SK-N-SH (cell line): ENCODE measurements around the gene VAMP8. TPM values are rescaled to one million over a fixed set of nuclear protein-coding genes. Genes with fewer than 3 reads are reported as not detected.

Source experiments
- CTCF ChIA-PET: fragments of 300-600, 350-600 bp; formaldehyde crosslinking; extraction: SDS; loops from one replicate; lab custom pipeline; 2021; lab: Yijun Ruan, JAX
- POLR2A ChIA-PET: fragments of 350-600 bp; sonication (Branson Sonifier 250); formaldehyde crosslinking; extraction: SDS; loops from one replicate; lab custom pipeline; 2020; ENCODE audit warnings: antibody characterized with exemption, inconsistent platforms; lab: Yijun Ruan, JAX
- DNase-seq: peaks from one replicate; pipeline ENCODE4 v3.0.0; 2012
- H2AFZ ChIP-seq: fragments of 200-600 bp; sonication (generic); 2 replicates; pipeline ENCODE4 v1.8.1; 2016; ENCODE audit warnings: antibody characterized with exemption, mild to moderate bottlenecking, low read depth
- H3F3A ChIP-seq: fragments of 200-600 bp; sonication (generic); replicated peaks from 2 replicates; pipeline ENCODE3; 2016; ENCODE audit warnings: antibody characterized with exemption, mild to moderate bottlenecking; ENCODE audit not compliant: insufficient read depth
- H3K27ac ChIP-seq, 2 experiments: fragments of 200-500 bp in 1 of 2; fragments of 200-600 bp in 1 of 2; sonication (Bioruptor generic) in 1 of 2; sonication (generic), shearing (Covaris generic) in 1 of 2; 2 replicates each; pipeline versions ENCODE4 v1.5.1 to v1.6.1; 2014 to 2016; ENCODE audit warnings: low read depth in 2 of 2, inconsistent platforms in 1 of 2, low read length in 1 of 2, mild to moderate bottlenecking in 1 of 2, mixed read lengths in 1 of 2
- H3K27me3 ChIP-seq: fragments of 200-600 bp; sonication (generic), shearing (Covaris generic); 2 replicates; pipeline ENCODE4 v1.6.1; 2016; ENCODE audit warnings: mixed run types; ENCODE audit not compliant: insufficient read depth
- H3K36me3 ChIP-seq, 2 experiments: fragments of 200-500 bp in 1 of 2; fragments of 200-600 bp in 1 of 2; sonication (Bioruptor generic) in 1 of 2; sonication (generic) in 1 of 2; replicated peaks in 1 of 2; 2 replicates each; pipeline versions ENCODE3 to v1.5.1; 2014 to 2016; ENCODE audit warnings: low read length in 1 of 2, mild to moderate bottlenecking in 1 of 2; ENCODE audit not compliant: insufficient read depth in 2 of 2, control insufficient read depth in 1 of 2
- H3K4me1 ChIP-seq, 2 experiments: fragments of 200-500 bp in 1 of 2; fragments of 200-600 bp in 1 of 2; sonication (Bioruptor generic) in 1 of 2; sonication (generic), shearing (Covaris generic) in 1 of 2; 2 replicates each; pipeline versions ENCODE4 v1.5.1 to v1.6.1; 2014 to 2016; ENCODE audit warnings: low read depth in 1 of 2, low read length in 1 of 2, mixed run types in 1 of 2; ENCODE audit not compliant: insufficient read depth in 2 of 2, control insufficient read depth in 1 of 2
- H3K4me2 ChIP-seq: fragments of 200-600 bp; sonication (generic), shearing (Covaris generic); 2 replicates; pipeline ENCODE4 v1.6.1; 2017; ENCODE audit warnings: mixed run types
- H3K4me3 ChIP-seq, 2 experiments: fragments of 200-500 bp in 1 of 2; fragments of 200-600 bp in 1 of 2; sonication (Bioruptor generic) in 1 of 2; sonication (generic), shearing (Covaris generic) in 1 of 2; 2 replicates each; pipeline versions ENCODE4 v1.5.1 to v1.8.1; 2014 to 2016; ENCODE audit warnings: low read depth in 2 of 2, inconsistent platforms in 1 of 2, low read length in 1 of 2, mild to moderate bottlenecking in 1 of 2, mixed read lengths in 1 of 2, moderate library complexity in 1 of 2
- H3K79me2 ChIP-seq: fragments of 200-600 bp; sonication (generic); 2 replicates; pipeline ENCODE4 v1.8.1; 2017; ENCODE audit warnings: mild to moderate bottlenecking; ENCODE audit not compliant: insufficient read depth
- H3K9ac ChIP-seq: fragments of 200-600 bp; sonication (generic); 2 replicates; pipeline ENCODE4 v1.6.1; 2017; ENCODE audit warnings: mixed run types
- H3K9me2 ChIP-seq: fragments of 200-600 bp; sonication (generic); 2 replicates; pipeline ENCODE4 v1.6.1; 2017; ENCODE audit warnings: mixed run types
- H3K9me3 ChIP-seq: fragments of 200-600 bp; sonication (generic); 2 replicates; pipeline ENCODE4 v1.6.1; 2017; ENCODE audit warnings: mixed run types, mild to moderate bottlenecking, moderate library complexity
- H4K20me1 ChIP-seq: fragments of 200-600 bp; sonication (generic); 2 replicates; pipeline ENCODE4 v1.6.1; 2017; ENCODE audit warnings: mild to moderate bottlenecking, mixed run types; ENCODE audit not compliant: insufficient read depth
- CTCF ChIP-seq: fragments of 200-600 bp; sonication (generic); IDR thresholded peaks from 2 replicates; pipeline ENCODE4 v1.6.1; 2017; ENCODE audit warnings: antibody characterized with exemption, mild to moderate bottlenecking, moderate library complexity
- EP300 ChIP-seq, 2 experiments: IDR thresholded peaks; 2 replicates each; pipeline versions ENCODE4 v1.4.0 to v1.6.1; 2012; ENCODE audit warnings: borderline replicate concordance in 1 of 2, low read depth in 1 of 2, low read length in 1 of 2
- EZH2phosphoT487 ChIP-seq: fragments of 200-600 bp; sonication (generic); IDR thresholded peaks from 2 replicates; pipeline ENCODE4 v1.6.1; 2017; ENCODE audit warnings: low read depth, mixed run types, mild to moderate bottlenecking, antibody characterized with exemption, moderate library complexity, borderline replicate concordance
- JUND ChIP-seq: IDR thresholded peaks from 2 replicates; pipeline ENCODE4 v1.4.0; 2012
- MAX ChIP-seq: IDR thresholded peaks from 2 replicates; pipeline ENCODE4 v1.4.0; 2012; ENCODE audit warnings: low read depth
- MEF2A ChIP-seq: IDR thresholded peaks from 2 replicates; pipeline ENCODE4 v1.4.0; 2012; ENCODE audit warnings: low read depth, borderline replicate concordance
- NFIC ChIP-seq: IDR thresholded peaks from 2 replicates; pipeline ENCODE4 v1.4.0; 2012; ENCODE audit warnings: borderline replicate concordance
- SIN3A ChIP-seq: IDR thresholded peaks from 2 replicates; pipeline ENCODE4 v1.6.1; 2012; ENCODE audit warnings: low read depth, mild to moderate bottlenecking, low read length, moderate library complexity, borderline replicate concordance
- SMC3 ChIP-seq: IDR thresholded peaks from 2 replicates; pipeline ENCODE4 v1.6.1; 2012; ENCODE audit warnings: low read depth, low read length, improper control_type of control experiment
- TCF12 ChIP-seq: IDR thresholded peaks from 2 replicates; pipeline ENCODE4 v1.4.0; 2012
- TEAD4 ChIP-seq: IDR thresholded peaks from 2 replicates; pipeline ENCODE4 v1.4.0; 2012; ENCODE audit warnings: mild to moderate bottlenecking, borderline replicate concordance; ENCODE audit not compliant: insufficient read depth
- USF1 ChIP-seq: IDR thresholded peaks from 2 replicates; pipeline ENCODE4 v1.4.0; 2012; ENCODE audit warnings: low read depth, borderline replicate concordance
- USF2 ChIP-seq: fragments of 150-350 bp; IDR thresholded peaks from 2 replicates; pipeline ENCODE4 v1.6.1; 2017; ENCODE audit warnings: antibody characterized with exemption, low read length, low read depth, borderline replicate concordance
- ZBTB33 ChIP-seq: IDR thresholded peaks from 2 replicates; pipeline ENCODE4 v1.4.0; 2012; ENCODE audit warnings: low read depth, borderline replicate concordance
- WGBS: methylation state at CpG from one replicate; pipeline ENCODE4 v1.1.6; 2017; ENCODE audit warnings: low lambda C conversion rate; 5-methylcytosine and 5-hydroxymethylcytosine counted together
- polyA plus RNA-seq, 3 experiments: library from polyadenylated mRNA; depleted of rRNA; stranded (reverse); fragments of >200 nt; gene quantifications; 2 replicates each; pipeline ENCODE4 v1.2.3, GENCODE V29; 2012

Gene VAMP8
- polyA plus RNA-seq, 1 of the 3 experiments (the other 2 are of a cell fraction), result 0.72 TPM

DNA sequence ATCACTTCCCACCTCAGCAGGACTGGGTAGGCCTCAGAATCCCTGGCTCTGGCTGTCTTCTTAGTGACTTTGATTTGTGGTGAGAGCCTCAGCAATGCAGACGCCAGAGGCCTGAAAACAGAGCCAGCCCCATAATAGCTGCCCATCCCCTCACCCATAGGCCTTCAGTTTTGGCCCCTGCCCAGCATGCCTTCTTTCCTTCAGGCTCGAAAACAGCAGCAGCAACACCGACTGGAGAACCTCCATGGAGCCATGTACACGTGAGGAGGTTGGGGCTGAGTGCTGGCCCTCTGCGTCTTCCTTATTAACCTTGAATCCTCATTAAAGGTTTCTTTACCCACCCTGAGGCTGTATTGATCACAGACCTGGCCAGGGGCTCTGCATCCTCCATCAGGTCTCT, 19.9 kb downstream of the VAMP8 start:
- 90% methylated on average over 4 of the region's 5 CpGs for WGBS
- no peak overlapping the region for H3K9ac ChIP-seq
- no peaks in the 10 kb centered on the region for H3F3A ChIP-seq
- no peak for DNase-seq
- peaks cover 22% of the 10 kb centered on the region for H3K79me2 ChIP-seq
- CTCF ChIA-PET, result interaction anchor here (0.9 kb wide), 1 partner anchor 192 kb away, joined by 3 read pairs; no protein-coding TSS in a partner anchor
- no peaks in the 10 kb centered on the region for H4K20me1 ChIP-seq
- no peaks in the 10 kb centered on the region for H3K27me3 ChIP-seq
- TF ChIP-seq EZH2phosphoT487 (no peak), MAX (no peak), ZBTB33 (no peak), JUND (no peak)
- H3K9me3 ChIP-seq, result no peaks in the 10 kb centered on the region
- H3K4me2 ChIP-seq, result peak overlapping the region; percentile 95
- POLR2A ChIA-PET, result no interaction called here
- H3K4me1 ChIP-seq, result peaks cover 0 to 27% of the 10 kb centered on the region in 2 experiments; a peak in 2 of 4 replicates
- no peak overlapping the region for H3K27ac ChIP-seq
- peaks cover 0 to 28% of the 10 kb centered on the region in 2 experiments for H3K36me3 ChIP-seq
- H3K4me3 ChIP-seq, result no peak overlapping the region; a peak in 1 of 4 replicates
- H2AFZ ChIP-seq, result no peak overlapping the region
- no peaks in the 10 kb centered on the region for H3K9me2 ChIP-seq

GRCh38 chr2:85598594-85599340, 21.4 kb downstream of the VAMP8 start:
- no peak overlapping the region for H3K27ac ChIP-seq
- H3K79me2 ChIP-seq, result peaks cover 26% of the 10 kb centered on the region
- H3K4me2 ChIP-seq, result no peak overlapping the region
- CTCF ChIA-PET, result no interaction called here
- no peaks in the 10 kb centered on the region for H4K20me1 ChIP-seq
- H3K36me3 ChIP-seq, result peaks cover 0 to 28% of the 10 kb centered on the region in 2 experiments
- H3F3A ChIP-seq, result no peaks in the 10 kb centered on the region
- H3K27me3 ChIP-seq, result no peaks in the 10 kb centered on the region
- POLR2A ChIA-PET, result interaction anchor here (0.7 kb wide), 1 partner anchor 14 kb away, joined by 3 read pairs; no protein-coding TSS in a partner anchor
- H3K4me3 ChIP-seq, result no peak overlapping the region
- no peaks in the 10 kb centered on the region for H3K9me2 ChIP-seq
- H3K9me3 ChIP-seq, result no peaks in the 10 kb centered on the region
- no peak for DNase-seq
- H2AFZ ChIP-seq, result no peak overlapping the region
- H3K4me1 ChIP-seq, result peaks cover 0 to 28% of the 10 kb centered on the region in 2 experiments; a peak in 2 of 4 replicates
- 80% methylated on average over 14 of the region's 14 CpGs for WGBS
- H3K9ac ChIP-seq, result no peak overlapping the region
- TF ChIP-seq USF1 (no peak), MEF2A (no peak), SMC3 (no peak), EP300 (IDR thresholded peaks at IDR 0.05; ENCODE audit: borderline replicate concordance in 1 of 2, low read depth in 1 of 2, low read length in 1 of 2) (no peak), TEAD4 (no peak), NFIC (no peak), TCF12 (no peak), SIN3A (no peak), CTCF (no peak), USF2 (no peak)
